ENCODE data around the gene BANP. TPM values are rescaled to one million over a fixed set of nuclear protein-coding genes. Genes with fewer than 3 reads are reported as not detected.
"Not testable (repeated sequence)": the region's sequence is repeated elsewhere in the genome, so short reads cannot be mapped to it uniquely, and the experiment has no call there.

The BANP gene
- polyA plus RNA-seq, 2 donors = 6.5 to 13.6 TPM

- H3K27me3 ChIP-seq (ENCODE audit: control insufficient read depth in 1 of 2, insufficient read depth in 2 of 2, low read length in 2 of 2); H3K4me3 ChIP-seq (ENCODE audit: low read depth in 1 of 2, low read length in 2 of 2); H3K9me3 ChIP-seq (ENCODE audit: control insufficient read depth in 2 of 2, insufficient read depth in 1 of 2, low read depth in 1 of 2, low read length in 1 of 2); H3K4me1 ChIP-seq (ENCODE audit: control insufficient read depth in 2 of 2, insufficient read depth in 2 of 2, low read length in 1 of 2); H3K27ac ChIP-seq (ENCODE audit: low read depth in 2 of 2, low read length in 1 of 2); H3K36me3 ChIP-seq (ENCODE audit: control insufficient read depth in 2 of 2, insufficient read depth in 2 of 2, low read length in 1 of 2): not testable (repeated sequence)
- WGBS, 2 donors = 93% methylated on average over 32 of the region's 32 CpGs
Observed at GRCh38 chr16:87998184-87998793, 47.1 kb downstream of the BANP start.

- H3K4me1 ChIP-seq (ENCODE audit: control insufficient read depth in 2 of 2, insufficient read depth in 2 of 2, low read length in 1 of 2); H3K27me3 ChIP-seq (ENCODE audit: control insufficient read depth in 1 of 2, insufficient read depth in 2 of 2, low read length in 2 of 2); H3K9me3 ChIP-seq (ENCODE audit: control insufficient read depth in 2 of 2, insufficient read depth in 1 of 2, low read depth in 1 of 2, low read length in 1 of 2); H3K27ac ChIP-seq (ENCODE audit: low read depth in 2 of 2, low read length in 1 of 2); H3K4me3 ChIP-seq (ENCODE audit: low read depth in 1 of 2, low read length in 2 of 2): not testable (repeated sequence)
- WGBS, 2 donors = 92 to 94% methylated on average over 29 of the region's 29 CpGs
- H3K36me3 ChIP-seq (ENCODE audit: control insufficient read depth in 2 of 2, insufficient read depth in 2 of 2, low read length in 1 of 2) = peaks cover 6 to 11% of the 10 kb centered on the region in 2 donors
Observed at GRCh38 chr16:87998992-87999391, 47.8 kb downstream of the BANP start.

GRCh38 chr16:88002211-88002610 is 51.0 kb downstream of the BANP start:
- 96 to 99% methylated on average over 6 of the region's 6 CpGs for WGBS, 2 donors
- Histone ChIP-seq H3K27ac (ENCODE audit: low read depth in 2 of 2, low read length in 1 of 2) (no peak overlapping the region), H3K9me3 (ENCODE audit: control insufficient read depth in 2 of 2, insufficient read depth in 1 of 2, low read depth in 1 of 2, low read length in 1 of 2) (no peaks in the 10 kb centered on the region), H3K36me3 (ENCODE audit: control insufficient read depth in 2 of 2, insufficient read depth in 2 of 2, low read length in 1 of 2) (peaks cover 6 to 25% of the 10 kb centered on the region in 2 donors), H3K4me1 (ENCODE audit: control insufficient read depth in 2 of 2, insufficient read depth in 2 of 2, low read length in 1 of 2) (no peaks in the 10 kb centered on the region), H3K27me3 (ENCODE audit: control insufficient read depth in 1 of 2, insufficient read depth in 2 of 2, low read length in 2 of 2) (no peaks in the 10 kb centered on the region), H3K4me3 (ENCODE audit: low read depth in 1 of 2, low read length in 2 of 2) (no peak overlapping the region)

GRCh38 chr16:88002749-88003148 is 51.5 kb downstream of the BANP start:
- Histone ChIP-seq H3K27me3 (ENCODE audit: control insufficient read depth in 1 of 2, insufficient read depth in 2 of 2, low read length in 2 of 2) (no peaks in the 10 kb centered on the region), H3K4me3 (ENCODE audit: low read depth in 1 of 2, low read length in 2 of 2) (no peak overlapping the region), H3K9me3 (ENCODE audit: control insufficient read depth in 2 of 2, insufficient read depth in 1 of 2, low read depth in 1 of 2, low read length in 1 of 2) (no peaks in the 10 kb centered on the region), H3K36me3 (ENCODE audit: control insufficient read depth in 2 of 2, insufficient read depth in 2 of 2, low read length in 1 of 2) (peaks cover 6 to 29% of the 10 kb centered on the region in 2 donors), H3K27ac (ENCODE audit: low read depth in 2 of 2, low read length in 1 of 2) (no peak overlapping the region), H3K4me1 (ENCODE audit: control insufficient read depth in 2 of 2, insufficient read depth in 2 of 2, low read length in 1 of 2) (no peaks in the 10 kb centered on the region)
- WGBS, 2 donors = 88 to 93% methylated on average over 4 of the region's 4 CpGs

- Histone ChIP-seq H3K4me1 (ENCODE audit: control insufficient read depth in 2 of 2, insufficient read depth in 2 of 2, low read length in 1 of 2) (no peaks in the 10 kb centered on the region), H3K4me3 (ENCODE audit: low read depth in 1 of 2, low read length in 2 of 2) (no peak overlapping the region), H3K36me3 (ENCODE audit: control insufficient read depth in 2 of 2, insufficient read depth in 2 of 2, low read length in 1 of 2) (peaks cover 7 to 30% of the 10 kb centered on the region in 2 donors), H3K27ac (ENCODE audit: low read depth in 2 of 2, low read length in 1 of 2) (no peak overlapping the region), H3K27me3 (ENCODE audit: control insufficient read depth in 1 of 2, insufficient read depth in 2 of 2, low read length in 2 of 2) (no peaks in the 10 kb centered on the region), H3K9me3 (ENCODE audit: control insufficient read depth in 2 of 2, insufficient read depth in 1 of 2, low read depth in 1 of 2, low read length in 1 of 2) (no peaks in the 10 kb centered on the region)
- WGBS, 2 donors = 95 to 97% methylated on average over 6 of the region's 6 CpGs
Observed at GRCh38 chr16:88003316-88003715, 52.1 kb downstream of the BANP start.

- Histone ChIP-seq H3K27ac (ENCODE audit: low read depth in 2 of 2, low read length in 1 of 2) (no peak overlapping the region), H3K36me3 (ENCODE audit: control insufficient read depth in 2 of 2, insufficient read depth in 2 of 2, low read length in 1 of 2) (peaks cover 6 to 30% of the 10 kb centered on the region in 2 donors), H3K9me3 (ENCODE audit: control insufficient read depth in 2 of 2, insufficient read depth in 1 of 2, low read depth in 1 of 2, low read length in 1 of 2) (no peaks in the 10 kb centered on the region), H3K4me3 (ENCODE audit: low read depth in 1 of 2, low read length in 2 of 2) (no peak overlapping the region), H3K27me3 (ENCODE audit: control insufficient read depth in 1 of 2, insufficient read depth in 2 of 2, low read length in 2 of 2) (no peaks in the 10 kb centered on the region), H3K4me1 (ENCODE audit: control insufficient read depth in 2 of 2, insufficient read depth in 2 of 2, low read length in 1 of 2) (no peaks in the 10 kb centered on the region)
- WGBS, 2 donors = 81 to 88% methylated on average over 9 of the region's 9 CpGs
Observed at GRCh38 chr16:88003736-88004135, 52.5 kb downstream of the BANP start.

- H3K4me3 ChIP-seq (ENCODE audit: low read depth in 1 of 2, low read length in 2 of 2) = no peak overlapping the region
- H3K9me3 ChIP-seq (ENCODE audit: control insufficient read depth in 2 of 2, insufficient read depth in 1 of 2, low read depth in 1 of 2, low read length in 1 of 2) = no peaks in the 10 kb centered on the region
- peaks cover 6 to 30% of the 10 kb centered on the region in 2 donors for H3K36me3 ChIP-seq (ENCODE audit: control insufficient read depth in 2 of 2, insufficient read depth in 2 of 2, low read length in 1 of 2)
- no peaks in the 10 kb centered on the region for H3K4me1 ChIP-seq (ENCODE audit: control insufficient read depth in 2 of 2, insufficient read depth in 2 of 2, low read length in 1 of 2)
- WGBS, 2 donors = 94% methylated on average over 16 of the region's 16 CpGs
- H3K27ac ChIP-seq (ENCODE audit: low read depth in 2 of 2, low read length in 1 of 2) = no peak overlapping the region
- H3K27me3 ChIP-seq (ENCODE audit: control insufficient read depth in 1 of 2, insufficient read depth in 2 of 2, low read length in 2 of 2) = no peaks in the 10 kb centered on the region
Observed at GRCh38 chr16:88004391-88004790, 53.2 kb downstream of the BANP start.

- no peak overlapping the region for H3K27ac ChIP-seq (ENCODE audit: low read depth in 2 of 2, low read length in 1 of 2)
- H3K36me3 ChIP-seq (ENCODE audit: control insufficient read depth in 2 of 2, insufficient read depth in 2 of 2, low read length in 1 of 2) = peaks cover 6 to 30% of the 10 kb centered on the region in 2 donors
- H3K4me3 ChIP-seq (ENCODE audit: low read depth in 1 of 2, low read length in 2 of 2) = no peak overlapping the region
- WGBS, 2 donors = 85 to 89% methylated on average over 9 of the region's 9 CpGs
- no peaks in the 10 kb centered on the region for H3K27me3 ChIP-seq (ENCODE audit: control insufficient read depth in 1 of 2, insufficient read depth in 2 of 2, low read length in 2 of 2)
- H3K4me1 ChIP-seq (ENCODE audit: control insufficient read depth in 2 of 2, insufficient read depth in 2 of 2, low read length in 1 of 2) = no peaks in the 10 kb centered on the region
- H3K9me3 ChIP-seq (ENCODE audit: control insufficient read depth in 2 of 2, insufficient read depth in 1 of 2, low read depth in 1 of 2, low read length in 1 of 2) = no peaks in the 10 kb centered on the region
Observed at GRCh38 chr16:88005181-88005581, 53.9 kb downstream of the BANP start.

GRCh38 chr16:88005968-88006367 is 54.7 kb downstream of the BANP start:
- Histone ChIP-seq H3K27ac (ENCODE audit: low read depth in 2 of 2, low read length in 1 of 2) (no peak overlapping the region), H3K36me3 (ENCODE audit: control insufficient read depth in 2 of 2, insufficient read depth in 2 of 2, low read length in 1 of 2) (peaks cover 11 to 38% of the 10 kb centered on the region in 2 donors), H3K9me3 (ENCODE audit: control insufficient read depth in 2 of 2, insufficient read depth in 1 of 2, low read depth in 1 of 2, low read length in 1 of 2) (no peaks in the 10 kb centered on the region), H3K27me3 (ENCODE audit: control insufficient read depth in 1 of 2, insufficient read depth in 2 of 2, low read length in 2 of 2) (no peaks in the 10 kb centered on the region), H3K4me3 (ENCODE audit: low read depth in 1 of 2, low read length in 2 of 2) (no peak overlapping the region), H3K4me1 (ENCODE audit: control insufficient read depth in 2 of 2, insufficient read depth in 2 of 2, low read length in 1 of 2) (no peaks in the 10 kb centered on the region)
- 96 to 97% methylated on average over 25 of the region's 25 CpGs for WGBS, 2 donors

GRCh38 chr16:88007321-88007731 is 56.1 kb downstream of the BANP start:
- H3K4me3 ChIP-seq (ENCODE audit: low read depth in 1 of 2, low read length in 2 of 2) = no peak overlapping the region
- H3K27ac ChIP-seq (ENCODE audit: low read depth in 2 of 2, low read length in 1 of 2) = no peak overlapping the region
- H3K36me3 ChIP-seq (ENCODE audit: control insufficient read depth in 2 of 2, insufficient read depth in 2 of 2, low read length in 1 of 2) = peaks cover 12 to 37% of the 10 kb centered on the region in 2 donors
- WGBS, 2 donors = 84 to 87% methylated on average over 10 of the region's 10 CpGs
- no peaks in the 10 kb centered on the region for H3K27me3 ChIP-seq (ENCODE audit: control insufficient read depth in 1 of 2, insufficient read depth in 2 of 2, low read length in 2 of 2)
- H3K9me3 ChIP-seq (ENCODE audit: control insufficient read depth in 2 of 2, insufficient read depth in 1 of 2, low read depth in 1 of 2, low read length in 1 of 2) = no peaks in the 10 kb centered on the region
- H3K4me1 ChIP-seq (ENCODE audit: control insufficient read depth in 2 of 2, insufficient read depth in 2 of 2, low read length in 1 of 2) = no peaks in the 10 kb centered on the region

Data from esophagus (tissue), 2 donors.